Measurements from ENCODE around the gene TSPEAR. TPM values are rescaled to one million over a fixed set of nuclear protein-coding genes. Genes with fewer than 3 reads are reported as not detected.

The TSPEAR gene
- total RNA-seq, 1 experiment from 2014 or later: not detected

DNA sequence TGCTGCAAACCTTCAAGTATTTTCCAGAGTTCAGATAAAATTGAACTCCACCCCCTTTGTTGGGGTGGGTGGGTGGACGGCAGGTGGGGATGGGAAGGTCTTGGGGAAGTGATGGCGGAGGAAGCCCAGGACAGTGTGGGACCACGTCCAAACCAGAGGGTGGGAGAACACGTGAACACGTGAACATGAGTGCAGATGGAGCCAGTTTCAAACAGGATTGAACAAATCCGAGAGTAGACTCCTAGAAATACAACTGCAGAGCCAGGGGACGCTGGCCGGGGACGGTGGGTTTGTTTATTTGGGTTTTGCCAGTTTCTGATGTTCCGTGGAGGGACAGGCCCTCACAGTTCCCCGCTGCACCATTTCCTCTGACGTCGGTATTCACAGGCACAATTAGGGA lies 163.0 kb downstream of the TSPEAR start:
- intact Hi-C loops (cut with micrococcal nuclease; ENCODE audit: unreplicated experiment) (no loop called here), in situ Hi-C loops (cut with HindIII; ENCODE audit: low pct_unique_long_range_greater_than_20kb, low sequenced_read_pairs) (no loop called here)
- ATAC-seq (no peak), DNase-seq (ENCODE audit: low read depth, low spot score) (no peak)
- H3K9me3 ChIP-seq (ENCODE audit: control insufficient read depth, insufficient read depth, low read depth, low read length): no peaks in the 10 kb centered on the region; the same call in 1 of the 2 replicates
- H3K36me3 ChIP-seq (ENCODE audit: control insufficient read depth, insufficient read depth, low read length): no peaks in the 10 kb centered on the region
- H3K27me3 ChIP-seq (ENCODE audit: control insufficient read depth, insufficient read depth, low read length): no peaks in the 10 kb centered on the region
- ChIA-PET POLR2A (no interaction called here), CTCF (no interaction called here)
- no TSS peak for BruUV-seq (replicated peaks)
- no peak overlapping the region for H3K4me3 ChIP-seq (ENCODE audit: low read depth in 2 of 2, low read length in 2 of 2)
- no peak overlapping the region for H3K27ac ChIP-seq (ENCODE audit: low read length)
- TF ChIP-seq, protein P1, sequence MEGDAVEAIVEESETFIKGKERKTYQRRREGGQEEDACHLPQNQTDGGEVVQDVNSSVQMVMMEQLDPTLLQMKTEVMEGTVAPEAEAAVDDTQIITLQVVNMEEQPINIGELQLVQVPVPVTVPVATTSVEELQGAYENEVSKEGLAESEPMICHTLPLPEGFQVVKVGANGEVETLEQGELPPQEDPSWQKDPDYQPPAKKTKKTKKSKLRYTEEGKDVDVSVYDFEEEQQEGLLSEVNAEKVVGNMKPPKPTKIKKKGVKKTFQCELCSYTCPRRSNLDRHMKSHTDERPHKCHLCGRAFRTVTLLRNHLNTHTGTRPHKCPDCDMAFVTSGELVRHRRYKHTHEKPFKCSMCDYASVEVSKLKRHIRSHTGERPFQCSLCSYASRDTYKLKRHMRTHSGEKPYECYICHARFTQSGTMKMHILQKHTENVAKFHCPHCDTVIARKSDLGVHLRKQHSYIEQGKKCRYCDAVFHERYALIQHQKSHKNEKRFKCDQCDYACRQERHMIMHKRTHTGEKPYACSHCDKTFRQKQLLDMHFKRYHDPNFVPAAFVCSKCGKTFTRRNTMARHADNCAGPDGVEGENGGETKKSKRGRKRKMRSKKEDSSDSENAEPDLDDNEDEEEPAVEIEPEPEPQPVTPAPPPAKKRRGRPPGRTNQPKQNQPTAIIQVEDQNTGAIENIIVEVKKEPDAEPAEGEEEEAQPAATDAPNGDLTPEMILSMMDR (IDR thresholded peaks at IDR 0.05): no peak
- TF ChIP-seq SIN3A (IDR thresholded peaks at IDR 0.05; ENCODE audit: borderline replicate concordance, insufficient read depth, low read depth, low read length): no peak
- no peak for TF ChIP-seq TCF7L2 (IDR thresholded peaks at IDR 0.05; ENCODE audit: low read depth, low read length)
- no peak for TF ChIP-seq POLR2AphosphoS5 (IDR thresholded peaks at IDR 0.05; ENCODE audit: low read depth, low read length)
- TF ChIP-seq, protein P2, sequence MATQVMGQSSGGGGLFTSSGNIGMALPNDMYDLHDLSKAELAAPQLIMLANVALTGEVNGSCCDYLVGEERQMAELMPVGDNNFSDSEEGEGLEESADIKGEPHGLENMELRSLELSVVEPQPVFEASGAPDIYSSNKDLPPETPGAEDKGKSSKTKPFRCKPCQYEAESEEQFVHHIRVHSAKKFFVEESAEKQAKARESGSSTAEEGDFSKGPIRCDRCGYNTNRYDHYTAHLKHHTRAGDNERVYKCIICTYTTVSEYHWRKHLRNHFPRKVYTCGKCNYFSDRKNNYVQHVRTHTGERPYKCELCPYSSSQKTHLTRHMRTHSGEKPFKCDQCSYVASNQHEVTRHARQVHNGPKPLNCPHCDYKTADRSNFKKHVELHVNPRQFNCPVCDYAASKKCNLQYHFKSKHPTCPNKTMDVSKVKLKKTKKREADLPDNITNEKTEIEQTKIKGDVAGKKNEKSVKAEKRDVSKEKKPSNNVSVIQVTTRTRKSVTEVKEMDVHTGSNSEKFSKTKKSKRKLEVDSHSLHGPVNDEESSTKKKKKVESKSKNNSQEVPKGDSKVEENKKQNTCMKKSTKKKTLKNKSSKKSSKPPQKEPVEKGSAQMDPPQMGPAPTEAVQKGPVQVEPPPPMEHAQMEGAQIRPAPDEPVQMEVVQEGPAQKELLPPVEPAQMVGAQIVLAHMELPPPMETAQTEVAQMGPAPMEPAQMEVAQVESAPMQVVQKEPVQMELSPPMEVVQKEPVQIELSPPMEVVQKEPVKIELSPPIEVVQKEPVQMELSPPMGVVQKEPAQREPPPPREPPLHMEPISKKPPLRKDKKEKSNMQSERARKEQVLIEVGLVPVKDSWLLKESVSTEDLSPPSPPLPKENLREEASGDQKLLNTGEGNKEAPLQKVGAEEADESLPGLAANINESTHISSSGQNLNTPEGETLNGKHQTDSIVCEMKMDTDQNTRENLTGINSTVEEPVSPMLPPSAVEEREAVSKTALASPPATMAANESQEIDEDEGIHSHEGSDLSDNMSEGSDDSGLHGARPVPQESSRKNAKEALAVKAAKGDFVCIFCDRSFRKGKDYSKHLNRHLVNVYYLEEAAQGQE (IDR thresholded peaks at IDR 0.05; ENCODE audit: insufficient read depth in 1 of 2, low read depth in 2 of 2, low read length in 1 of 2): no peak
- H3K4me1 ChIP-seq (ENCODE audit: control insufficient read depth, insufficient read depth, low read length): no peaks in the 10 kb centered on the region

DNA sequence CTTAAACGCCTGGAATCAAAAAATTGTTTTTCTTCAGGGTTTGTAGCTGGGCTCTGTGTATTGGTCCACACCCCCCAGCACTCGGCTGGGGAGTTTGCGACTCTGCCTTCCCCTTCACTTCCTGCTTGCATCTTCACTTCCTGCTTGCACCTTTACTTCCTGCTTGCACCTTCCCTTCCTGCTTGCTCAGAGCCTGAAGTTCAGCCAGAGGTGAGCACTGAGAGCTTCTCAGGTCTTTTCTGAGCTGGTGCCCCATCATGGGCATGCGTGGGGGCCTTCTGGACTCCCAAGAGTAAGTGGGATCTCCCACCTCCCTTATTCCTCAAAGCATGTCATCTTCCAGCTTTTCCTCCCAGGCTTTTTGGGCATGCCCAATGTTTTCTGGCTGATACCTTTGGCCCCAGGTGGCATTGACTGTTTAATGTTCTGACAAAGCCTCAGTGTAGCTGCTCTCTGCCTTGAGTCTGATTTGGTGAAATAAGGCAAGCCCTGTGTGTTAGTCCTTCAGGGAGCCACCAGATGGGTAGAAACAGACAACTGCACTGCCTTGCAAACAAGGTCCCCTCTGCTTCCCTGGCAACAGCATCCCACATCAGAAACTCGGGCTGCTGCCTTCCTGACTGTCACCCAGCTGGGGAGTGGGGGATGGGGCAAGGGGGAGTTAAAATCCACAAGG lies 163.6 kb downstream of the TSPEAR start:
- intact Hi-C loops (cut with micrococcal nuclease; ENCODE audit: unreplicated experiment): no loop called here

More for the DNA sequence above, 163.6 kb downstream of the TSPEAR start:
- CTCF ChIA-PET: no interaction called here
- TF ChIP-seq TCF7L2 (IDR thresholded peaks at IDR 0.05; ENCODE audit: low read depth, low read length) (no peak), POLR2AphosphoS5 (IDR thresholded peaks at IDR 0.05; ENCODE audit: low read depth, low read length) (no peak), SIN3A (IDR thresholded peaks at IDR 0.05; ENCODE audit: borderline replicate concordance, insufficient read depth, low read depth, low read length) (no peak)
- TF ChIP-seq, protein P1 (IDR thresholded peaks at IDR 0.05): no peak
- TF ChIP-seq, protein P2 (IDR thresholded peaks at IDR 0.05; ENCODE audit: insufficient read depth in 1 of 2, low read depth in 2 of 2, low read length in 1 of 2): no peak
- Histone ChIP-seq H3K27me3 (ENCODE audit: control insufficient read depth, insufficient read depth, low read length) (no peaks in the 10 kb centered on the region), H3K9me3 (ENCODE audit: control insufficient read depth, insufficient read depth, low read depth, low read length) (peaks cover 6% of the 10 kb centered on the region; the same call in 1 of the 2 replicates), H3K4me3 (ENCODE audit: low read depth in 2 of 2, low read length in 2 of 2) (no peak overlapping the region), H3K4me1 (ENCODE audit: control insufficient read depth, insufficient read depth, low read length) (no peaks in the 10 kb centered on the region), H3K36me3 (ENCODE audit: control insufficient read depth, insufficient read depth, low read length) (no peaks in the 10 kb centered on the region), H3K27ac (ENCODE audit: low read length) (no peak overlapping the region)
- in situ Hi-C loops (cut with HindIII; ENCODE audit: low pct_unique_long_range_greater_than_20kb, low sequenced_read_pairs): no loop called here
- ATAC-seq: no peak
- POLR2A ChIA-PET: interaction anchor here (0.6 kb wide), 1 partner anchor 177 kb away, joined by 6 read pairs; no protein-coding TSS in a partner anchor
- DNase-seq (ENCODE audit: low read depth, low spot score): no peak
- BruUV-seq (replicated peaks): no TSS peak
